Measurements from ENCODE around the gene FAM241B.

- TF ChIP-seq CTCF (IDR thresholded peaks at IDR 0.05) = no peak
- TF ChIP-seq EZH2 (IDR thresholded peaks at IDR 0.05; ENCODE audit: borderline replicate concordance, insufficient read depth, low read depth, low read length, poor library complexity, severe bottlenecking) = no peak
Measured at GRCh38 chr10:69638642-69639041, 8.6 kb downstream of the FAM241B start.
